Thyroid gland (tissue), 4 donors: ENCODE results near the gene CD48.

Source experiments
- POLR2A ChIP-seq, 2 donors: fragments of 450-650 bp; IDR thresholded peaks; one replicate each; pipeline ENCODE4 v1.6.1; 2017; ENCODE audit warnings: antibody characterized with exemption in 2 of 2, mild to moderate bottlenecking in 2 of 2, moderate library complexity in 1 of 2
- TF ChIP-seq, protein P1 (sequence below), 6 experiments: fragments of 200-600 bp in 3 of 6; fragments of 450-650 bp in 3 of 6; sonication (generic) in 3 of 6; IDR thresholded peaks; one replicate each; pipeline ENCODE4 v1.5.1; 2016 to 2019; ENCODE audit warnings: antibody characterized with exemption in 6 of 6, mild to moderate bottlenecking in 2 of 6, inconsistent platforms in 1 of 6, moderate library complexity in 1 of 6

DNA sequence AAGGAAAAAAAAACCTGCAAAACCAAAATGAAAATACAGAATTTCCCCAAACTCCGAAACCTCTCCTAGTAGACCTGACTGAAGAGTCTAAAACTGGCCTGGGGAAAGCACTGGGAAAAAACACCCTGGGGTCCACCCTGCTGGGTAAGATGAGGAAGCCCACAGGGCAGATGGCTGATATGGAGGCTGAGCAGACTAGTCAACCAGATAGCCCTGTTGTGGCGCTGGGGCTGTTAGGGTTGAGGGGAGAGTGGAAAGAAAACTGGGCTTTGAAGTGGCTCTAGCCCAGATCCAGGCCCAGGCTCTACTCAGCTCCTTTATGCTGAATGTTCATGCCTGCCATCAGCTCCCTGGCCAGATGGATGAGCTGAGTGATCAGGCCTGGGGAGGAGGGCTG, 58.0 kb downstream of the CD48 start:
- TF ChIP-seq, protein P1, sequence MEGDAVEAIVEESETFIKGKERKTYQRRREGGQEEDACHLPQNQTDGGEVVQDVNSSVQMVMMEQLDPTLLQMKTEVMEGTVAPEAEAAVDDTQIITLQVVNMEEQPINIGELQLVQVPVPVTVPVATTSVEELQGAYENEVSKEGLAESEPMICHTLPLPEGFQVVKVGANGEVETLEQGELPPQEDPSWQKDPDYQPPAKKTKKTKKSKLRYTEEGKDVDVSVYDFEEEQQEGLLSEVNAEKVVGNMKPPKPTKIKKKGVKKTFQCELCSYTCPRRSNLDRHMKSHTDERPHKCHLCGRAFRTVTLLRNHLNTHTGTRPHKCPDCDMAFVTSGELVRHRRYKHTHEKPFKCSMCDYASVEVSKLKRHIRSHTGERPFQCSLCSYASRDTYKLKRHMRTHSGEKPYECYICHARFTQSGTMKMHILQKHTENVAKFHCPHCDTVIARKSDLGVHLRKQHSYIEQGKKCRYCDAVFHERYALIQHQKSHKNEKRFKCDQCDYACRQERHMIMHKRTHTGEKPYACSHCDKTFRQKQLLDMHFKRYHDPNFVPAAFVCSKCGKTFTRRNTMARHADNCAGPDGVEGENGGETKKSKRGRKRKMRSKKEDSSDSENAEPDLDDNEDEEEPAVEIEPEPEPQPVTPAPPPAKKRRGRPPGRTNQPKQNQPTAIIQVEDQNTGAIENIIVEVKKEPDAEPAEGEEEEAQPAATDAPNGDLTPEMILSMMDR (IDR thresholded peaks at IDR 0.05), result no peak
- no peak for TF ChIP-seq POLR2A (IDR thresholded peaks at IDR 0.05)
